NT2/D1 (cell line): ENCODE measurements around the gene XDH.

Source experiments
- SUZ12 ChIP-seq: IDR thresholded peaks from 2 replicates; pipeline ENCODE4 v1.6.1; 2011; ENCODE audit not compliant: insufficient read length, insufficient read depth; ENCODE audit errors: extremely low read depth
- YY1 ChIP-seq: IDR thresholded peaks from 2 replicates; pipeline ENCODE4 v1.6.1; 2011; ENCODE audit not compliant: insufficient read length, insufficient read depth

DNA sequence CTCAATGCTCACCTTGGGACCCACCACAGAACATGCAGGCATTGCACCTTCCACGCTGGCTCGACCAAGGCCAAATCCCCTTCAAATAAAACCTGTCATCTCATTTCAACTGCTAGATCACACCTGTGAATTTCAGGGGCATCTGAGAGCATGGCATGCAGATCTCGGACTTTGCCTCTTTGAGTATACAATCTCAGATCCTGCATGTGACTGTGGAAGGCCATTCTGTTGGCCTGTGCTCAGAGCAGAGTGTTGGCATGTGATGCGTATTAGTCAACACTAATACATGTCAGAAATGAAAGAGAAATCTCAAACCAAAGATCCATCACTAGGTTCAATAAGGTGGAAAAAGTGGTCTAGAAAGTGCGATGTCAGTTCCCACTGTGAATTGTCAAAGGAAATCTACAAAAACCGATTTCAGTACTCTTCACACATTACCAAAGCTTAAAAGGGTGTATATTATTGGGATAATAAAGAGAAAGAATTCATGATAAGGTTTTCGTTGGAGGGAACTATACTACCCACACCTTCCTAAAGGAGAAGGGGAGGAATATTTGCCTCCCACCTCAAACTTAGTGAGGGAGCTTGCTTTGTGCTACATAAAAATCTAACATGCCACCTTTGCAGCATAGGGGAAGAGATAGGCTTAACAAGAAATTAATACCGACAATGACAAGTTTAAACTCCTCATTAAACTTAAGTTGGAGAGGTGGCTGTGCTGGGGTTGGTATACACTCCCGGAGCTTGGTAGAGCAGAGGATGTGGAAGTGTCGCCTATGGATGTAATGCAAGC, 7.8 kb downstream of the XDH start:
- TF ChIP-seq SUZ12 (no peak), YY1 (no peak)
